Lower leg skin (tissue), 4 donors: ENCODE results near the gene DNMT3A. TPM values are rescaled to one million over a fixed set of nuclear protein-coding genes. Genes with fewer than 3 reads are reported as not detected.

Experiments
- DNase-seq, 2 donors: peaks; one replicate each; pipeline ENCODE4 v3.0.0-alpha.2; 2019; ENCODE audit warnings: low spot score in 2 of 2
- H3K4me3 ChIP-seq: fragments of 200-600 bp; sonication (generic); 2 replicates; pipeline ENCODE4 v1.5.1; 2017; ENCODE audit warnings: mild to moderate bottlenecking, low read depth; ENCODE audit not compliant: poor library complexity, severe bottlenecking
- CTCF ChIP-seq, 3 donors: fragments of 450-650 bp; IDR thresholded peaks; one replicate each; pipeline ENCODE4 v1.5.1; 2016; ENCODE audit warnings: antibody characterized with exemption in 3 of 3, mild to moderate bottlenecking in 3 of 3, moderate library complexity in 2 of 3
- POLR2A ChIP-seq, 2 donors: fragments of 450-650 bp; IDR thresholded peaks; one replicate each; pipeline ENCODE4 v1.6.1; 2016 to 2017; ENCODE audit warnings: antibody characterized with exemption in 2 of 2, mild to moderate bottlenecking in 1 of 2, moderate library complexity in 1 of 2
- WGBS, 2 donors: methylation state at CpG; one replicate each; pipeline ENCODE4 v1.1.5; 2018; 5-methylcytosine and 5-hydroxymethylcytosine counted together
- intact Hi-C: fragments of 100-400 bp; cut with DNase I; formaldehyde crosslinking; loops from one replicate; pipeline ENCODE4 v1.15.0; 2023; ENCODE audit warnings: low total_unique reads
- total RNA-seq, 4 donors: library from RNA; depleted of rRNA; stranded (reverse); fragments of >200 nt; gene quantifications; one replicate each; pipeline ENCODE4 v1.1.0, GENCODE V29; 2016

DNMT3A gene
- total RNA-seq, 4 donors from 2014 or later, result 4.3 to 7.4 (median 6.9) TPM

GRCh38 chr2:25308599-25308998 is 33.1 kb downstream of the DNMT3A start:
- WGBS, 2 donors, result 83 to 89% methylated on average over 6 of the region's 6 CpGs
- intact Hi-C loops, result no loop called here
- DNase-seq, result no peak
- no peak for TF ChIP-seq POLR2A (IDR thresholded peaks at IDR 0.05)
- no peak for TF ChIP-seq CTCF (IDR thresholded peaks at IDR 0.05)
- no peak overlapping the region for H3K4me3 ChIP-seq

DNA sequence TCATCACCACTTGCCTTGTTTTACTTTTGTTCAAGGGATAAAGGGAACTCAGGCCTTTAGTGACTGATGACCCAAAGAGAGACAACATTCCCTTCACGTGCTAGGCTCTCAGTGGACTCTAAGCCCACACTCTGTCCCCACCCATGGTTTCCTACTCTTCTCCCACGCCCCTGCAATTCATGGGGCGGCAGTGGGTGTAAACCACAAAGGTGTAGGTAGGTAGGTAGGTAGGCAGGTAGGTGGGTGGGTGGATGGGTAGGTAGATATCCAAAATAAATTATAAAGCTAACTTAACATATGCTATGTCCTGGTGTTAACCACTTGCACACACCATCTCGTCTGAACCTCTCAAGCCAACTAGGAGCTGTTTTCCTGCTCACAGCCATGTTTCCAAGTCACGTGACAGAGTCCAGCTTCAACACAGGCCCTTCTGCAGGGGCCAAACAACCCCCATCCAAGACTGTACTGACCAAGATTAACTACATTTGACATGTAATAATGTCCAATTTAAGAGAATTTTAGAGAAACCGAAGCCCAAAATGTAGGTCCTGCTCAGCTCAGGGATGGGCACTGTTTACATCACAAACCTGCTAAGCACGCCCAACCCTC is 33.7 kb downstream of the DNMT3A start:
- H3K4me3 ChIP-seq, result no peak overlapping the region
- no peak for DNase-seq
- TF ChIP-seq POLR2A (IDR thresholded peaks at IDR 0.05) (no peak), CTCF (IDR thresholded peaks at IDR 0.05) (no peak)
- intact Hi-C loops, result no loop called here
- 88% methylated on average over 7 of the region's 7 CpGs for WGBS, 2 donors

- no peak overlapping the region for H3K4me3 ChIP-seq
- intact Hi-C loops, result no loop called here
- TF ChIP-seq CTCF (IDR thresholded peaks at IDR 0.05) (no peak), POLR2A (IDR thresholded peaks at IDR 0.05) (no peak)
- no peak for DNase-seq
- WGBS, 2 donors, result 42 to 47% methylated on average over 4 to 6 of the region's 6 CpGs
These were observed 34.9 kb downstream of the DNMT3A start for GRCh38 chr2:25306777-25307368.

DNA sequence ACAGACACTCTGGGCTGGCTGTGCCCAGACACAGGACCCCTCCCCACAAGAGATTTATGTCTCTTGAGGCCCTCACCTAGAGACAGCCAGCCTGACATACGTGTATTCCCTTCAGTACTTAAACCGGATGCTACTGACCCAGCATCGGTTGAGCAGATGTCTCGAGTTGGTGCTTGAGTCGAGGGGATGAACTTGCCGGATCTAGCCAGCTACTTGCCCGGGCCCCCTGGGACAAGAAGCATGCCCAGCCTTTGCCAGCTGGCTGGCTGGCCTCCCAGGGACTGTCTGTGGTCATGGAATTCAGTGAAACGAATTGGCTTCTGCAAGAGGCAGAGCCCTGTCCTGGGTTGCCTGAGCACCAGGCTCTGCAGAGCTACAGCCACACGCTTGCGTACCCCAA is 36.0 kb downstream of the DNMT3A start:
- no peak overlapping the region for H3K4me3 ChIP-seq
- whole genome bisulfite sequencing, 2 donors, result 41 to 60% methylated on average over 8 to 10 of the region's 10 CpGs
- intact Hi-C loops, result no loop called here
- DNase-seq, result no peak
- TF ChIP-seq POLR2A (IDR thresholded peaks at IDR 0.05) (no peak), CTCF (IDR thresholded peaks at IDR 0.05) (no peak)

DNA sequence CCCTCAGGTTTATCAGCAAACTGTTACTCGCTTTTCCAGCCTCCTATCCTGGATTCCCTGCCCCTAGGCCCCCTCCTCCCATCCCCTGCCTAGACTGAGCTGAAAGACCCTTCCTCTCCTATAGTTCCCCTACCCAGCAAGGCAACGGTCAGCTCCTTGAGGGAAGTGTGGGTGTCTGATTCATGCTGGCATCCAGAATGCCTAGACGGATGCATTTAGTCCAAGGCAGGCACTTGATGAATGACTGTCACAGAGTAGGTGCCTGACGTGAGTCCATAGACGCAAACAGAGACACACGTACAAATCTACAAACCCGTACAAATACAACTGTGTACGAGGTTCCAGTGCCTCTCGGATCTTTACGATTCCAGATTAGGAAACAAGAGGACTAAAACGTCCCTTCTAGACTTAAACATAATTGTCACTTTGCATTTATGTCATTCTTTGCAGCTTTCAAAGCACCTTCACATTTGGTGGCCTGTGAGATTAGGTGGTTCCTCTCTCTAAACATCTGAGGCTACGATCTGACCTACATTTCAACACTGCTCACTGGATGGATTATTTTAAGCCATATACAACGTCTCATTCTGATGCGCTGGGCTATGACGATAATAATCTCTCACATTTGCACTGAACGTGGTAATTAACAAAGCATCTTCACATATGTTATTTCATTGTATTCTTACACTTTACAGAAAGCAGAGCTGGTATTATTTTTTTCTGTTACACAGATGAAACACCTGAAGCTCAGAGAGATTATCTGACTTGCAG is 36.7 kb downstream of the DNMT3A start:
- no peak for DNase-seq
- TF ChIP-seq POLR2A (IDR thresholded peaks at IDR 0.05), result no peak
- no peak for TF ChIP-seq CTCF (IDR thresholded peaks at IDR 0.05)
- H3K4me3 ChIP-seq, result no peak overlapping the region
- intact Hi-C loops, result no loop called here
- WGBS, 2 donors, result 84 to 86% methylated on average over 16 of the region's 16 CpGs
